ENCODE results near the gene PJA1. TPM values are rescaled to one million over a fixed set of nuclear protein-coding genes. Genes with fewer than 3 reads are reported as not detected.
A peak's percentile ranks its signal among the peaks of the same experiment; 100 is the strongest.

Gene PJA1, protein sequence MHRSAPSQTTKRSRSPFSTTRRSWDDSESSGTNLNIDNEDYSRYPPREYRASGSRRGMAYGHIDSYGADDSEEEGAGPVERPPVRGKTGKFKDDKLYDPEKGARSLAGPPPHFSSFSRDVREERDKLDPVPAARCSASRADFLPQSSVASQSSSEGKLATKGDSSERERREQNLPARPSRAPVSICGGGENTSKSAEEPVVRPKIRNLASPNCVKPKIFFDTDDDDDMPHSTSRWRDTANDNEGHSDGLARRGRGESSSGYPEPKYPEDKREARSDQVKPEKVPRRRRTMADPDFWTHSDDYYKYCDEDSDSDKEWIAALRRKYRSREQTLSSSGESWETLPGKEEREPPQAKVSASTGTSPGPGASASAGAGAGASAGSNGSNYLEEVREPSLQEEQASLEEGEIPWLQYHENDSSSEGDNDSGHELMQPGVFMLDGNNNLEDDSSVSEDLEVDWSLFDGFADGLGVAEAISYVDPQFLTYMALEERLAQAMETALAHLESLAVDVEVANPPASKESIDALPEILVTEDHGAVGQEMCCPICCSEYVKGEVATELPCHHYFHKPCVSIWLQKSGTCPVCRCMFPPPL
- total RNA-seq = 26.9 TPM

DNA sequence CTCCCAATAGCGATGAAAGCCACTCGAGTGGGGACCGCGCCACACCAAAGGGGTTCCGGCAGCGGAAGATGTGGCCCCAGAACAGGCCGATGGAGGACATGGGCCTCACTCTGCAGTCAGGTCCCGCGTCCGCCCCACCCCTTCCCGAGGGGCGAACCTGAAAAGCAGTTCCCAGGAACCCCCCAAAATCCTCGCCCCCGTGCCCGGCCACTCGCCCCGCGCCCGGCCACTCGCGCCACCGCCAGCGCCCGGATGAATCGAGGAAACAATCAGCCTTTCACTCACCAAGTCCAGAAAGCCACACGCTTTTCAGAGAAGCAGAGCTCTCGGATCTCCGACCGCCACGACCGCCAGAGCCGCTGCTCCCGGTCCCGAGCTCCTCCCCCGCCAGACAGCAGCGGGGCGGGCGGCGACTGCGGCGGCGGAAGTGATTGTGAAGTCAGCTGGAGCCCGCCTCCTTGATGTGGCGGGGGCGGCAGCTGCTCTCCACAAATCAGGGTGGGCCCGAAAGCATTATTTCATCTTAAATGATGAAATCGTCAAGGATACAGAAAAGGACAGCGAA lies at the start of gene PJA1:
Gene PJA1 (minus strand): TSS at position 367 of the 565 bp plus-strand sequence. CDS start 2,380 bp downstream, outside the sequence.
- Histone ChIP-seq H3K27ac (peak within 1 kb of the TSS; percentile 80 to 86), H3K4me1 (no peaks in the 10 kb centered on the region), H3K36me3 (peaks cover 0 to 8% of the 10 kb centered on the region in 2 donors), H3K27me3 (no peaks in the 10 kb centered on the region), H3K9me3 (no peaks in the 10 kb centered on the region), H3K4me3 (peak within 1 kb of the TSS; percentile 61 to 76)
- TF ChIP-seq, protein P1, sequence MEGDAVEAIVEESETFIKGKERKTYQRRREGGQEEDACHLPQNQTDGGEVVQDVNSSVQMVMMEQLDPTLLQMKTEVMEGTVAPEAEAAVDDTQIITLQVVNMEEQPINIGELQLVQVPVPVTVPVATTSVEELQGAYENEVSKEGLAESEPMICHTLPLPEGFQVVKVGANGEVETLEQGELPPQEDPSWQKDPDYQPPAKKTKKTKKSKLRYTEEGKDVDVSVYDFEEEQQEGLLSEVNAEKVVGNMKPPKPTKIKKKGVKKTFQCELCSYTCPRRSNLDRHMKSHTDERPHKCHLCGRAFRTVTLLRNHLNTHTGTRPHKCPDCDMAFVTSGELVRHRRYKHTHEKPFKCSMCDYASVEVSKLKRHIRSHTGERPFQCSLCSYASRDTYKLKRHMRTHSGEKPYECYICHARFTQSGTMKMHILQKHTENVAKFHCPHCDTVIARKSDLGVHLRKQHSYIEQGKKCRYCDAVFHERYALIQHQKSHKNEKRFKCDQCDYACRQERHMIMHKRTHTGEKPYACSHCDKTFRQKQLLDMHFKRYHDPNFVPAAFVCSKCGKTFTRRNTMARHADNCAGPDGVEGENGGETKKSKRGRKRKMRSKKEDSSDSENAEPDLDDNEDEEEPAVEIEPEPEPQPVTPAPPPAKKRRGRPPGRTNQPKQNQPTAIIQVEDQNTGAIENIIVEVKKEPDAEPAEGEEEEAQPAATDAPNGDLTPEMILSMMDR (IDR thresholded peaks at IDR 0.05) = no peak
- peak; percentile 16 to 87 for DNase-seq (ENCODE audit: low spot score in 2 of 2)
- intact Hi-C loops (cut with DNase I) = loop anchor here (2.0 to 10.0 kb wide), 5 partner anchors 200 to 670 kb away; partner anchors contain the start of genes EDA, EFNB1 and YIPF6

DNA sequence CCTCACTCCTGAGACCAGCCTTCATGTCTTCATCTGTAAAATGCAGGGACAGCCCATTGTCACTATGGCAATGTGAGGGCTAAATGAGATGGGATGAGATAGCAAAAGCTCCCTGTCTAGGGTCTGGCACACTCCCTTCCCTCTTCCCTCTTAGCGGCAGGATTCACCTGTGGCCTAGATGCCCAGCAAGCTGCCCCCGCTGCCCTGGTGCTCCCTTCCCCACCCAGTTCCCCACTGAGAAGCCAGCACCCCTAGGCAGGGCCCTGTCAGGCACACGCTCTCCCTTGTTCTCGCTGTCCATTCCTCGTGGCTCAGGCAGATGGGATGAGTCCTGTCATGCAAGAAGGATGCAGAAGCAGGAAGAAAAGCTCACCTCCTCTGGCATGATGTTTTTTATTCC lies 49.2 kb upstream of the PJA1 start:
- no peak for DNase-seq (ENCODE audit: low spot score in 2 of 2)
- Histone ChIP-seq H3K4me3 (no peak overlapping the region), H3K4me1 (peaks cover 0 to 3% of the 10 kb centered on the region in 2 donors), H3K27me3 (no peaks in the 10 kb centered on the region), H3K36me3 (no peaks in the 10 kb centered on the region), H3K27ac (no peak overlapping the region), H3K9me3 (no peaks in the 10 kb centered on the region)
- intact Hi-C loops (cut with DNase I) = no loop called here
- TF ChIP-seq, protein P1 (IDR thresholded peaks at IDR 0.05) = no peak

GRCh38 chrX:69211701-69212100 lies 46.4 kb upstream of the PJA1 start:
- Histone ChIP-seq H3K4me3 (no peak overlapping the region), H3K27me3 (no peaks in the 10 kb centered on the region), H3K9me3 (no peaks in the 10 kb centered on the region), H3K4me1 (peaks cover 0 to 1% of the 10 kb centered on the region in 2 donors), H3K36me3 (no peaks in the 10 kb centered on the region), H3K27ac (no peak overlapping the region)
- no peak for DNase-seq (ENCODE audit: low spot score in 2 of 2)
- intact Hi-C loops (cut with DNase I) = no loop called here
- TF ChIP-seq, protein P1 (IDR thresholded peaks at IDR 0.05) = no peak

- Histone ChIP-seq H3K27ac (no peak overlapping the region), H3K27me3 (no peaks in the 10 kb centered on the region), H3K4me1 (no peaks in the 10 kb centered on the region), H3K9me3 (no peaks in the 10 kb centered on the region), H3K36me3 (no peaks in the 10 kb centered on the region), H3K4me3 (no peak overlapping the region)
- TF ChIP-seq, protein P1 (IDR thresholded peaks at IDR 0.05) = no peak
- no peak for DNase-seq (ENCODE audit: low spot score in 2 of 2)
- intact Hi-C loops (cut with DNase I) = no loop called here
These were observed 45.3 kb upstream of the PJA1 start for GRCh38 chrX:69210581-69210980.

- DNase-seq (ENCODE audit: low spot score in 2 of 2) = no peak
- no peak overlapping the region for H3K4me3 ChIP-seq
- no peaks in the 10 kb centered on the region for H3K9me3 ChIP-seq
- H3K4me1 ChIP-seq = no peaks in the 10 kb centered on the region
- TF ChIP-seq, protein P1 (IDR thresholded peaks at IDR 0.05) = no peak
- no peaks in the 10 kb centered on the region for H3K36me3 ChIP-seq
- H3K27ac ChIP-seq = no peak overlapping the region
- H3K27me3 ChIP-seq = no peaks in the 10 kb centered on the region
- intact Hi-C loops (cut with DNase I) = no loop called here
These were observed 42.0 kb upstream of the PJA1 start for GRCh38 chrX:69207216-69207615.

Measured in ascending aorta (tissue), 2 donors.